A673 (cell line): ENCODE data around the gene SLC29A3. TPM values are rescaled to one million over a fixed set of nuclear protein-coding genes. Genes with fewer than 3 reads are reported as not detected.
"Not testable (repeated sequence)": the region's sequence is repeated elsewhere in the genome, so short reads cannot be mapped to it uniquely, and the experiment has no call there.

ENCODE experiments used
- BruUV-seq: library from RNA; stranded (reverse); fragments of 400-500 nt; replicated peaks from 2 replicates; lab custom pipeline; 2021; lab: Mats Ljungman, UMichigan
- CTCF ChIA-PET: fragments of 300-600 bp; sonication (Branson Sonifier 250); formaldehyde crosslinking; loops from one replicate; lab custom pipeline; 2022; ENCODE audit warnings: antibody characterized with exemption; lab: Charles Lee
- POLR2A ChIA-PET: fragments of 300-600 bp; sonication (Branson Sonifier 250); formaldehyde crosslinking; loops from one replicate; lab custom pipeline; 2022; ENCODE audit warnings: antibody characterized with exemption; ENCODE audit not compliant: low non-redundant PET; lab: Charles Lee
- DNase-seq: peaks from one replicate; pipeline ENCODE4 v3.0.0-alpha.2; 2015; ENCODE audit warnings: low spot score
- H3K27ac ChIP-seq: fragments of 200-600 bp; sonication (generic); 2 replicates; pipeline ENCODE4 v1.5.1; 2016; ENCODE audit warnings: mixed run types, low read depth, mild to moderate bottlenecking, mixed read lengths, antibody characterized with exemption, low read length; ENCODE audit not compliant: poor library complexity, severe bottlenecking
- H3K27me3 ChIP-seq: fragments of 200-600 bp; sonication (generic); replicated peaks from 2 replicates; pipeline ENCODE4 v1.6.1; 2017; ENCODE audit warnings: mixed run types, low read depth, mild to moderate bottlenecking, mixed read lengths, antibody characterized with exemption, low read length; ENCODE audit not compliant: insufficient read depth, poor library complexity
- H3K36me3 ChIP-seq: fragments of 200-600 bp; sonication (generic); 2 replicates; pipeline ENCODE4 v1.6.1; 2016; ENCODE audit warnings: mixed run types, mild to moderate bottlenecking, mixed read lengths, antibody characterized with exemption, low read length; ENCODE audit not compliant: insufficient read depth, poor library complexity, severe bottlenecking
- H3K4me1 ChIP-seq: fragments of 200-600 bp; sonication (generic); 2 replicates; pipeline ENCODE4 v1.6.1; 2017; ENCODE audit warnings: mixed run types, mild to moderate bottlenecking, mixed read lengths, antibody characterized with exemption, low read length; ENCODE audit not compliant: insufficient read depth, poor library complexity, severe bottlenecking
- H3K4me3 ChIP-seq: fragments of 200-600 bp; sonication (generic); 2 replicates; pipeline ENCODE4 v1.5.1; 2016; ENCODE audit warnings: low read depth, mixed run types, mild to moderate bottlenecking, mixed read lengths, low read length; ENCODE audit not compliant: poor library complexity, severe bottlenecking
- H3K9me3 ChIP-seq: fragments of 200-600 bp; sonication (generic); 2 replicates; pipeline ENCODE4 v1.6.1; 2016; ENCODE audit warnings: mixed run types, low read depth, mild to moderate bottlenecking, mixed read lengths, antibody characterized with exemption, low read length; ENCODE audit not compliant: poor library complexity, severe bottlenecking
- CTCF ChIP-seq: fragments of 300-800, 200-600 bp; sonication (generic); conservative IDR thresholded peaks from 2 replicates; pipeline ENCODE4 v1.5.1; 2017; ENCODE audit warnings: low read depth, mild to moderate bottlenecking, antibody characterized with exemption, low read length, moderate library complexity, mixed read lengths
- EZH2 ChIP-seq: fragments of 200-600 bp; sonication (generic); IDR thresholded peaks from 2 replicates; pipeline ENCODE4 v1.6.1; 2017; ENCODE audit warnings: borderline replicate concordance, low read depth, mild to moderate bottlenecking, mixed read lengths, antibody characterized with exemption, low read length; ENCODE audit not compliant: poor library complexity, severe bottlenecking
- intact Hi-C: fragments of 100-400 bp; cut with micrococcal nuclease; formaldehyde crosslinking; loops from one replicate; pipeline ENCODE4 v1.10.0; 2022; ENCODE audit not compliant: unreplicated experiment
- total RNA-seq: library from RNA; stranded (reverse); gene quantifications from 2 replicates; pipeline ENCODE4 v1.2.3, GENCODE V29; 2021

The SLC29A3 gene
- total RNA-seq, 1 experiment from 2014 or later = 6.1 TPM

- peaks cover 4% of the 10 kb centered on the region for H3K36me3 ChIP-seq
- intact Hi-C loops = no loop called here
- POLR2A ChIA-PET = no interaction called here
- CTCF ChIA-PET = no interaction called here
- TF ChIP-seq CTCF (no peak), EZH2 (no peak)
- no peaks in the 10 kb centered on the region for H3K4me1 ChIP-seq
- no TSS peak for BruUV-seq
- DNase-seq = no peak
- H3K9me3 ChIP-seq = no peaks in the 10 kb centered on the region
- no peak overlapping the region for H3K27ac ChIP-seq
- no peaks in the 10 kb centered on the region for H3K27me3 ChIP-seq
- H3K4me3 ChIP-seq = no peak overlapping the region
Measured at GRCh38 chr10:71296086-71296485, 23.0 kb upstream of the SLC29A3 start.

DNA sequence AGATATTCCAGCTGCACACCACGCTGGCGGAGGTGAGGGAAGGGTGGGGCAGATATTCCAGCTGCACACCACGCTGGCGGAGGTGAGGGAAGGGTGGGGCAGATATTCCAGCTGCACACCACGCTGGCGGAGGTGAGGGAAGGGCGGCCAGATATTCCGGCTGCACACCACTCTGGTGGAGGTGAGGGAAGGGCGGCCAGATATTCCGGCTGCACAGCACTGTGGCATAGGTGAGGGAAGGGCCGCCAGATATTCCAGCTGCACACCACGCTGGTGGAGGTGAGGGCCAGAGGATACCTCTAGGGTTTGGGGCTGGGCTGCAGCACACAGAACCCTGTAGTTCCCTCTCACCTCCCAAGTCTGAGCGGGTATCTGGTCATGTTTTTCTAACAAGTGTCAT lies 22.2 kb upstream of the SLC29A3 start:
- POLR2A ChIA-PET, H3K36me3 ChIP-seq, intact Hi-C loops, H3K27me3 ChIP-seq, H3K4me1 ChIP-seq, H3K9me3 ChIP-seq, CTCF ChIA-PET, DNase-seq, BruUV-seq, H3K4me3 ChIP-seq, H3K27ac ChIP-seq: not testable (repeated sequence)

- BruUV-seq = no TSS peak
- Histone ChIP-seq H3K4me1 (no peaks in the 10 kb centered on the region), H3K36me3 (peaks cover 4% of the 10 kb centered on the region), H3K27ac (no peak overlapping the region), H3K4me3 (no peak overlapping the region), H3K9me3 (no peaks in the 10 kb centered on the region), H3K27me3 (no peaks in the 10 kb centered on the region)
- DNase-seq = no peak
- ChIA-PET CTCF (no interaction called here), POLR2A (no interaction called here)
- intact Hi-C loops = no loop called here
- TF ChIP-seq CTCF (no peak), EZH2 (no peak)
Measured at GRCh38 chr10:71297343-71297742, 21.7 kb upstream of the SLC29A3 start.

GRCh38 chr10:71299071-71299785 lies 19.8 kb upstream of the SLC29A3 start:
- Histone ChIP-seq H3K27me3 (no peaks in the 10 kb centered on the region), H3K27ac (no peak overlapping the region), H3K36me3 (no peaks in the 10 kb centered on the region), H3K9me3 (no peaks in the 10 kb centered on the region), H3K4me3 (no peak overlapping the region), H3K4me1 (no peaks in the 10 kb centered on the region)
- no peak for TF ChIP-seq CTCF
- TF ChIP-seq EZH2 = no peak
- CTCF ChIA-PET = no interaction called here
- intact Hi-C loops = no loop called here
- POLR2A ChIA-PET = no interaction called here
- no TSS peak for BruUV-seq
- DNase-seq = no peak
